Stimulated activated CD4-positive, alpha-beta T cell treated with anti-CD3 and anti-CD28 coated beads, Interleukin-2, amount 100 ng/mL, for 24 hours (primary cell): ENCODE measurements around the gene ITPR1.

Experiments used
- DNase-seq, 2 donors: peaks; one replicate each; pipeline ENCODE4 v3.0.0-alpha.2; 2020

Gene ITPR1

DNA sequence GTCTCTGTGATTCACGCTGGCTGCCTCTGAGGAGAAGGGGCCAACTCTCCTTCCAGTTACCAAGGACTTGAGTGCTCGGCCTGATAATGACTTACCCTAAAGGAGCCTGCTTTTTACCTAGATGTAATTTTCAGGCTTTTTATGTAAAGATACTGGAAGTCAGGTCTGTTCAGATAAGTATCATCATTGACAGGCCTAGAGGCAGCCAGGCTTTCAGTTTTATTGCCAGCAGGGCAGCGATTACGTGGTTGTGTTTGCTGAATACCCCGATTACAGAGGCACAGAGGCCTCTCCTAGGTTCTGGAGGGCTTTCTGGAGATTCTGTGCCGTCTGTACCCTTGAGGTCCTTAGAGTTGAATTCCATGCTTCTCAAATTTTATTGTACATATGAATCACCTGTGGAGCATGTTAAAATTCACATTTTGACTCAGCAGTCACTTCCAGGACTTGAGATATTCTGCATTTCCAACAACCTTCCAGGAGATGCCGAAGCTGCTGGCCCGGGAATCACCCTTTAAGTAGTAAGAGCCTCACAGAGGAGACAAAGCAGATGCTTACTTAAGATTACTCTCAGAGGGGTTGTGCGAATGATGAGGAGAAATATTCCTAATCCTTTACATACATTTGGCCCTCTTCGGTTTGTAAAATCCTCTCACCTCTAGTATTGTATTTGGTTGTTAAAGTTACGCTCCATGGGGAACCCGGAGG is 326.0 kb downstream of the ITPR1 start:
- no peak for DNase-seq

DNA sequence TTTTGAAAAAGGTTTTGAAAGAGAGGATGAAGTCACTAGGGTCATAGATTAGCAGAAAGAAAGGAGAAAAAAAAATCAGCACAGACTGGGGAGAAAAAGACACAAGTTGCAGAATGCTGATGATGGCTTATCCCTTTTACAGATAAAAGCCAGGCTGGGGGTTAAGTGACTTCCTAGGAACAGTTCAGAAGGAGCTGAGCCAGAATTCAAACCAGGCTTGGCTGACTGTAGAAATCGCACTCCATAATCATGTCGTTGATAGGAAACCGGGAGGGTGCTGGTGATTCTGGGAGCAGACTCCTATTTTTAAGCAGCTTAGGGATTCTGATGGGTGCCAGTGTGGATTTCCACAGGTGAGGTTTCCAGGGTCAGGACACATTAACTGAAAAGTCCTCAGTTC is 326.6 kb downstream of the ITPR1 start:
- no peak for DNase-seq

DNA sequence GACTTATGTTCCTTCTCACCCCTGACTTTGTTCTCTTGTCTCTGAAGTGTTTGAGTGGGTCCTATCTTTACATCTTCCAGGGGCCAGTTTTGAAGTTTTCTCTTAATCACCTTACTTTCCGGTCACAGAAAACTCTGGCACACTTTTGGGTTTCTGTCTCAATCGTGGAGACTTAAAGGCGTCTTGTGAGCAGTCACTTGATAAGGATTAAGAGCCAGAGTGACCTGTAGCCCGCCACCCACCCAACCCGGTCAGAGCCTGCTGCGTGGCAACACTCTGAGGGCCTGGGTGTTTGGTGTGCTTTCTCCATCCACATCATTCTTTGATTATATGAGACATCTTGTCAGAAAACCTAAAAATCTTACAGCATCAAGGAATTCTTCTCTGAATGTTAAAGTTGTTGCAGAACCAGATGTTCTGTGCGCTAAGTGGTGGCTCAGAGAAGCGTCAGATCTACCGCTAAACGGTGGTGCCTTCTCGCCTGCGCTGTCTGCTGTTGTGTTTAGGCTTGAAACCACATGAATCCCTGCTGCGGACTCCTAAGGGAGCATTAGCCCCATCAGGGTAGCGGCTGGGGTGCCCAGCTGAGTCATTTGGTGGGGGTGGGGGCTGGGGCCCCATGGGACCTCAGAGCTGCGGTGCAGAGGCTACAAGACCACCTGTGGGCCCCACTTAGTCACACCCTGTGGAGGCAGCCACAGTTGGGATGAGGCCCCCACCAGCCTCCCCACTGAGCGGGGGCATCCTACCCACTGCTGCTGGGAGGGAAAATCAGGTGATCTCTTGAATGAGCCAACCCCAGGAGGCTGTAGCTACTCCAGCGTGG is 327.4 kb downstream of the ITPR1 start:
- peak in 1 of 2 donors; percentile 41 for DNase-seq

DNA sequence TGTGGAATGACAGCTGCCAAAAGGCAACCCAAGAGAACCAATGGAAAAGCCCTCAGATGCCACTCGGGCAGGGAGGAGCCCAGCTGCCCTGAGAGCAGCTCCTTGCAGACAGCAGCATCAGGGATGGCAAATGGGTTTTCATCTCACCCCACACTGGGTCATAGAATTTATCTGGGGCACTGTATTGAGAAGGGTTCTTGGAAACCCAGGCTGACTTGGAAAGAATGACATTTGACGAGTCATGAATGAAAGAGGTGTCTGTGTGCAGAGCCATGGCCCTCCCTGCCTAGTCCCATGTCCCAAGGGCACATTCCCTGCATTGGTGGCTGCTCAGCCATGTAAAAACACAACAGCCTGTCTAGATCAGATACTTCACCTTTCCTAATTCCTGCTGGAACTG is 328.2 kb downstream of the ITPR1 start:
- DNase-seq, result peak in 1 of 2 donors; percentile 23

DNA sequence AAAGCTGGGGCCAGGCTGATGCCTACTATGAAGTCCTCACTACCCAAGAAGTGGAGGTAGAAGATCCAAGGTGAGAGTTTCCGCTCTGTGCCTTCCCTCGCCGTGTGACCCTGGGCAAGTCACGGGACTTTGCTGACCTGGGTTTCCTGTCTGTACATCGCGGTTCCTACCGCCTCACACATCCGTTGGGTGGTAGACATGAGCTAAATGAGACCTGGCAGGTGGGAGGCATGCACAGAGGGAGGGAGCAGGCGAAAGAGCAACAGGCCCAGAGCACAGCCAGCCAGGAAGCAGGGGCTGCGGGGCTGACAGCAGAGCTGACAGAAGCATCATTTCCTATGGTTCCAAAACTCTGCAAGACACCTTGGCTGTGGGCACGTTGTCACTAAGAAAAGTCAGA is 328.8 kb downstream of the ITPR1 start:
- DNase-seq, result peak; percentile 70 to 72

DNA sequence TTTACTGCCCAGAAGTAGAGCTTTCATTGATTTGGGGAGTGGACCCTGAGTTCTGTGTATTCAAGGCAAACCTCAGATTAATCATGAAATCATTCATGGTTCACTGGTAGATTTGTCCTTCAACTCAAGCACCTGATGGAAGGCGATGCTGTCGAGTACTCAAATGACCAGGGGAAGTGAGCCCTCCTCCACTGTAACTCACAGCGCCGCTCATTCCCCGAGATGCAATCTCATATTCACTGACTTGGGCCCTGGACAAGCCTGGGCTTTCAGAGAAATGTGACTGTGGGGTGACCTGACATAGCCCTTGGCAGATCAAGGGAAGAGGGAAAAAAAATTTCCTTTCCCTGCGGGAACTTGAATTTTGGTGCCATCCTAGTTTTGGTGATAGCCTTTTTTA is 329.4 kb downstream of the ITPR1 start:
- DNase-seq, result no peak

DNA sequence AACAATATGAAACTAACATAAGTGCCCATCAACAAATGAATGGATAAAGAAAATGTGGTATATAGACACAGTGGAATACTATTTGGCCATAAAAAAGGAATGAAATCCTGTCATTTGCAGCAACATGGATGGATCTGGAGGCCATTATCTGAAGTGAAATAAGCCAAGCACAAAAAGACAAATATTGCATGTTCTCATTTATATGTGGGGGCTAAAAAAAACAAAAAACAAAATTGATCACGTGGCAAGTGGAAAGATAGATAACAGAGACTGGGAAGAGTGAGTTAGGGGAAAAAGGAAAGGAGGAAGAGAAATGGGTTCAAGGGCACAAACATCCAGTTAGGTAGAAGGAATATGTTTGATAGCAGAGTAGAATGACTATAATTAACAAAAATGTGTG is 330.2 kb downstream of the ITPR1 start:
- DNase-seq, result no peak

DNA sequence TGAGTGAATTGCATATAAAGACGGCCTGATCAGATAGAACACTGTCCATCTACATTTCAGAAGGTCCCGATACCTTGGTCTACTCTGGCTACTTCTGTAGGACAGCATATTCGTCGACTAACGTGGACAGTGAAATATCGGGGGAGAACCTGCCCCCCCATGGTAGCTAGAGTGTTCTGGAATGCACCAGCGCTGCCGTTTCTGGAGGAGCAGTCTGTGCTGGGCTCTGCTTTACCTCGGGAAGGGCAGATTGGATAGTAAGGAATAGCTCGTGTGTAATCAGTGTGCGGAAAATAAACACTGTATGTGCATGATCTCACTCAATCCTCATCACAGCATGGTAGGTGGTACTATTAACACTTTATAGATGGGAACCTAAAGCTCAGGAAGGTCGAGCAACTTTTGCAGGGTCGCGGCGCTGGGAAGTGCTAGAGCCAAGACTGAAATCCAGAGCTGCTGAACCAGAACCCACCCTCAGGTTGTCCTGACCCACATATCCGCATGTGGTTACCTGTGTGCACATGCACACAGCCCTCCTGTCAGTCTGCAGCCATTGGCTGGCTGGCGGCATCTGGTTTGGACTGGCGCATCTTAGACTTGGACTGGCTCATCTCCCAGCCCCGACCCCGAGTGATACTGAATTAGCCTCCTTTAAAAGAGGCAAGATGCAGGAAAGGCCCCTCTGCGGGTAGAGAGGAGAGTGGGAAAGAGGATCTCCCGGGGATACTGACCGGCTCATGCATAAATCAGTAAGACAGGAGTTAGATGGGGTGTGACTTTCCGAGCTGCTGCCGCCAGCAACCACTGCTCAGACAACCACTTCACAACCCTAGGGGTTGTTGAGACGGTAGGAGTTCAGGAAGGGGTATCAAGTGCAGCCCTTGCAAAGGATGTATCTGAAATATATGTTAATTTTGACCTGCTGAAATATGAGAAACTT is 331.1 kb downstream of the ITPR1 start:
- DNase-seq, result no peak

DNA sequence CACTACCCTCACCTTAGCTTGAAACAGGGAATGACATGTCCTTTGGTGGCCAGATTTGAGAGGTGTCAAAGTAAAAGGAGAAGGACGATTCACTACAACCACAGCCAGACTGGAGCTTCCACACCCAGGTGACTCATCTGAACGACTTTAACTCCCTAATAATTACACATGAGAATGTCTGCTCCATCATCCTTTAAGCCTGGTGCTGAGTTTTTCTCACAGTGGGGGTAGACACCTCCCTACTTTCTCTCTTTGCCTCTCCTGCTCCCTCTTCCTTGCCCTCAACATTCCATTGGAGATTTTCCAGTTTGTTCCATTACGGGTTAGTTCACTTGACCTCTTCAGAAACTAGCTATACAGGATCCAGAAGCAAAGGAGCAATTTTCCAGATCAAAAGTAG is 331.8 kb downstream of the ITPR1 start:
- DNase-seq, result no peak

DNA sequence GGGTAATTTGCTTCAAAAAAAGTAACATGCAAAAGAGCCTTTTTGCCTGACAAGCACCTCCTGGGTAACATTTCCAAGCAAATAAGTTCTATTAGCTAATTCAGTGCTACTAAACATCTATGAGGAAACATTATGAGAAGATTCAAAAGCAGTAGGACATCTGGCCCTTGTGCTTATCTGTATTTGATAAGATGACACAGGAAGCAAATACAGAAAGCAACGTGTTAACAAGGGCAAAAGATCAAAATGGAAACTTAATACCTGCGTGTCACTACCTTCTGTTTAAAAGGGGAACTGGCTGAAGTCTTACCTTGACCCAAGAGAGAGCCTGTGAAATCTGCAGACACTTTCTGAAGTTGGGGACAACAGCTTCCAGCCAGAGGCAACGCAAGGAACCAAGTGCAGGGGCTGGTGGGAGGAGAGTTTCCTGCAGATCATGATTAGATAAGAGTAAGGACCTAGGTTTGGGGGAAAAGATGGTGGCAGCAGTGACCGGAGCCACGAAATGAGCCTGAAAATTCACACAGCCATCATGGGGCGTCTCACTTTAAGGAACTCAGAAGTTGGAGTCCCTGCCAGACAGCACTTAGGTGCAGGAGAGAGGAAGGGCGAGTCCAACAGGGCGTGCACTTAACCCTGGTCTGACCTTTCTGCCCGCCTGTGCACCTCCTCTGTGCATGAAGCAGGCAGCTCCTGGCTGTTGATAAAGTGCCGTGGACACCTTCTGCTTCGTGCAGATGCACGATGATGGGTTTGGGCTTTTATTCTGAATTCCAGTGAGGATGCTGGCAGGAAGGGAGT is 332.5 kb downstream of the ITPR1 start:
- DNase-seq, result peak in 1 of 2 donors; percentile 23

DNA sequence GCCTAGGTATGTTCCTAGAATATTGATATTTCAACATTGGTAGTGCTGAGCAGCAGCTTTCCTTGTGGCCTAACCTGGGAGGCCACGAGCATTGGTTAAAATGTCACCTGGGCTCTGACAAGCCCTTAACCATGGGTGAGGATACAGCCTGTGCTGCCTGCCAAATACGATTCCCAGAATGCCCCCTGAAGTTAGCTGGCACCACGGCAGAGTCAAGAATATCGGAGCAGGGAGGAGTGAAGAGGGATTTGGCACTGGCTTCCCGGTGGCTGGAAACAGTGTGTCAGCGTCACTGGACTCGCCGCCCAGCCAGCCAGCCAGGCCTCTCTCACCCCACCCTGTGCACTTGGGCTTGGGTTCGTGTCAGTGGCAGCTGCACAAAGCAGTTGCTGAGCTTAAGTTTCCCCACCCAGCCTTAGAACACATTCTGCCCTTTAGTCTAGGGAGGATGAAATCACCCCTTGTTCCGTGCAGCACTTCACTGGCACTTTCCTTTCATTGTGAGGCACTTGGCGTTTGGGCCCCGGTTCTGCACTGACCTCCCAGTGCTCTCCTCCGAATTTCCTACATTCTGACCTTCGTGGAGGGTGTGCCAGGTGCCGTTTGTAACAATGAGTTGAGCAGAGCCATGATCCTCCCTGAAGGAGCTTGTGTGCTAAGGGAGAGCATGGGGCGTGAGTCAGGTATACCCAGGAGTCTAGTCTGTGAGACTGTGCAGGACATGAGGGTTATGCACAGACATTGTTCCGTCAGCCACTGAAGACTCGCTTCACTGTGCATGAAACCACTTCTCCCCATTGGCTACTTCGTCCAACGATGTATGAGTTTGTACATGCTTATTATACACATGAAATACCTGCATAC is 333.3 kb downstream of the ITPR1 start:
- no peak for DNase-seq

DNA sequence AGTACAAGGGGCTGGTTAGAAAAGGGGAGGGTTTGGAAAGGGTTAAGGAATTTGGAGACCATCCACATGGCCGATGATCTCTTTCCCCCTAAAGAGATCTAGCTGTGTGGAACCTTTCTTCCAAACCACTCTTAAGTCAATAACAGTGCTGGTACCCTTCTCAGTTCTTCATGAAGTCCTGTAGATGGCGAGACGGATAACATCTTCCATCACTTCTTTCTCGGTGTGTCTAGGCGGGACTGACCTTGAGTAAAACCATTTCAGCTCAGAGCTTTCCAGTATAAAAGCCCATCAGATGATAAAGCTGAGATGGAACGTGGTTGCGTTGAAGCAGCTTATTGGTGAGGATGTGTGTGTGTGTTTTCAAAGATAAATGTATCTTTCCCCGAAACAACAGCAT is 334.6 kb downstream of the ITPR1 start:
- no peak for DNase-seq

DNA sequence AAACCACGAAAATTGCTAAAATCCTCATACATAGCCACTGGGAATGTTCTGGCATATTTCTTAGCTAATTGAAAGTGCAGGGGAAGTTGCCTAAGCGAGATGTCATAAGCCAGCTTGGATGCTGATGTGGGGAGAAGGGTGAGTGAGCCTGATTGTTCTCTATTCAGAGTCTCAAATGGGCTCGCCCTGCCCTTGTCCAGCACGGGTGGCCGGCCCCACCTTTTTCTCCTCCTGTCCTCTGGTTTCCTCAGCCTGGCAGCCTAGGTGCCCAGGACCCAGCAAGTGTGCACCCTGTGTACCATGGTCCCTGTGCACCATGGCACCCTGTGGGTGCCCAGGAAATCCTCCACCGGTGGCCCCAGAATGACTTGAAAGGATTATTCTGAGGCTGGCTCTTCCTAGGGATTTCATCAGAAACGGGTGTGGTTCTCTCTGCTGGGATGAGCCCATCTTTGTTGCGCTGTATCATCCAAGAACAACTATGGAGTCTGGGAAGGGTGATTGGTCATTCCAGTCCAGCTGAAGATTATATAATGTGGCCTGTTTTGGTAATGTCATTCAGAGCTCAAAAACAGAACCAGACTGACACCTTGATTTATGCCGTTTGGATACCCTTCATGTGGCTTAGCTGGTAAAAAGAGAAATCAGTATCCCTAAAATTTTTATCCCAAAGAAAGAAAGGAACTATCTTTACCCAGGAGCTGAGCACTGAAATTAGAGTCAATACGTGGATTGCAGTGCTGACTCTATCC is 335.3 kb downstream of the ITPR1 start:
- no peak for DNase-seq

DNA sequence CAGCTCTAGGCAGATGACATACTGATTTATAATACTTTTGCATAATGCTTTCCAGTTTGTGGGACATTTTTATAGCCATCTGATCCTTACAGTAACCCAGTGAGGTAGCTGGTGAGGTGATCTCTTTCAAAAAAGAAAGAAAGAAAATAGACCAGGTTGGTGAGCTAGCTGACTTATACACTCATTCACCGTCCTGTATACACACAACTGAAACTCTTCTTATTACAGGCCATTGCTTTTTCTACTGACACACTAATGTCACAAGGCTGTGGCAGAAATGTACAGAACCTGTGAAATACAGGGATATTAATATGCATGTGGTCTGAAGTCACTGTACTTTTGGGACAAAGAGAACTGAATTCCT is 335.9 kb downstream of the ITPR1 start:
- no peak for DNase-seq

DNA sequence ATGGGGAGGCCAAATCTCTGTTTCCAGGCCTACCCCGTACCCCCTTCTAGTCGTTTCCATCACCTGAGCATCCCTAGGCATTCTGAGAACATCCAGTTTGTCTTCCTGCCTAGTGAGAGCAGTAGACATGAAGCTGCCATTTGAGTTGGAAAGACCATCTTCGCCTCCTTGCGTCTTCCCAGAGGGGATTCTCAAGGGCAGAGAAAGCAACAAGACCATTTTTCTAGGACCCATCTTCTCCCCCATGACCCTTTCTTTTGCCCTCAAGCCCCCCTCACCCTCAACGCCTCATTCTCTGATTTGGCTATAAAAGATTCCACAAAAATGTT is 337.4 kb downstream of the ITPR1 start:
- DNase-seq, result no peak

DNA sequence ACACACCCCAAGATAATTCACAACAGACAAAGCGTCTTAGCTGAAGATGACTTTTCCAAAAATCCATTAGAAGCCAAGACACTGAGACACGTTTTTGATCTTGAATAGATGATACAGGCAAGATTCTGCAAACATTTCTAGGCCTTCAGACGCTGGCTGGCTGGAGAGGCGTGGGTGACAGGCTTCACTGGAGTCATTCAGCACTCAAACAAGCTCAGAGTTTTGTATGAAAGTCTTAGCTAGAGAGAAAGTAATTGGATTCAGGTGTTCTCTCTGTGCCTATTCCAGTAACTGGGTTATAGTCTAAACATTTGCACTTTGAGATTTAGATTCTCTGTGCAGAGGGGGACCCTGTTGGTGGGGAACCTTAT is 338.4 kb downstream of the ITPR1 start:
- DNase-seq, result peak; percentile 39 to 51

DNA sequence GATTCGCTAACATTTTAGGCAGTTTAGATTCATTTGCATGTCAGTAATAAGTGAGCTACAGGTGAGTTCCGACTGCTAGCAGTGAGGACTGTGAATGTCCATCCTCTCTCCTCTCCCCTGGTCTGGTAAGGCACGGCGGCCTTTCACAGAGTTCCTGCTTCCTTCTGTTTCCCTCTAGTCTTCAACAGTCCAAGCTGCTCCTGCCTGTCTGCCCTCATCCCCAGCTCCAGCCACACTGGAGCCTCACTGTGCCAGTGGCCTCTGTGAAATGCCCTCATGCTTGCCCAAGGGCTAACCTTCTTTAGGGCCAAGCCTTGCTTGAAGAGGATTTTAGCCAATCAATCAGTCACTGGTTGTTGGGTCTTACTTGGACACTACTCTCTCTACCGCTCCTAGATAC is 340.3 kb downstream of the ITPR1 start:
- DNase-seq, result no peak

DNA sequence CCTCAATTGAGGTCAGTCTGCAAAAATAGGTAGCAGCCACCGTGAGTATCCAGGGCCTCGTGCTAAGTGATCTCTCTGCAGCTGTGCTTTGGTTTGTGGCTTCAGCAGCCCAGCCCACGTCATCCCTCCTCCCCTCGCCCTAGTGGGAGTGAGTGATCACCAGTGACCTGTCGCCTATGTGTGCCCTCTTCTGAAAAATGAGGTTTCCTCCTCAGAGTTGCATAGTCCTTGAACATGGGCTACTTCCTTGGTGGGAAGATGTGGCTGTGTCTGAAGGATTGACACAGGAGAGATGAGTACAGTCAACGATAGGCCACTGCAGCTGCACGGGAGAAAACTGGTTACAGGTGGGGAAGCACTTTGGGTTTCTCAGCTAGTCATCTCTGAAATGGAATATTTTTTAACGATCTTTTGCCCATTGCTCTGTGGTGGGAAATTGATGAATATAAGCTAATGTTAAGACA is 341.3 kb downstream of the ITPR1 start:
- peak; percentile 72 to 75 for DNase-seq

DNA sequence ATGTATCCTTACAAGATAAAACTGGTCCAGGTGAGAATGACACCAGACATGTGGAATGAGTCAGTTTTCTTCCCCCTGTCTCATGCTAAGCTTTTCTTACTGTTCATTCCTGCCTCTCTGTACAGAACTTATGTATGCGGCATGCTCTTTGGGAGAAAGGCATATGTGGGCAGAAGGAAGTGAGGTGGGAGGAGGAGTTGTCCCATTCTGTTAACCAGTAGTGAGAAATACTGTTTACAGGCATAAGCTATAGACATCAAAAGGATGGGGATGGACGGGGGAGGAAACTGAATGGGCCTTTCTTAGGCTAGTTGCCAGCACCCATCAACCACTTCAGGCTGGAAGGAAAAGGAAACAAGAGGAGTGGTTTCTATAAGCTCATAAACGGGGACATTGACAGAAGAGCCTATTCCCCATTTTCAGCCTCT is 342.5 kb downstream of the ITPR1 start:
- DNase-seq, result no peak

DNA sequence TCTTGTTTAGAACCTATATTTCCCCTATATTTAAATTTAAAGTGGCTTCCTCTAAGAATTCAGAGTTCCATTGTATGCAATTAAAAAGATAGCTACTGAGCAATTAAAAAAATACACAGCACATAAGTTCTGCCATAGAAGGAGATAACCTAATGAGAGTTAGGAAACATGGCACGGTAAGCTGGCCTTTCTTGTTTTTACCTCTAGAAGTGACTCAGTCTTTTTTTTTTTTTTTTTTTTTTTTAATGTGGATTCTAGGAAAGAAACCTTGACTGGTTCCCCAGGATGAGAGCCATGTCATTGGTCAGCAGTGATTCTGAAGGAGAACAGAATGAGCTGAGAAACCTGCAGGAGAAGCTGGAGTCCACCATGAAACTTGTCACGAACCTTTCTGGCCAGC is 343.4 kb downstream of the ITPR1 start:
- no peak for DNase-seq
